H1 (cell line): Measurements from ENCODE around the gene GABRG3. TPM values are rescaled to one million over a fixed set of nuclear protein-coding genes. Genes with fewer than 3 reads are reported as not detected.

Experiments
- CTCF ChIA-PET: fragments of 300-600 bp; sonication (Branson Sonifier 250); formaldehyde crosslinking; loops from one replicate; lab custom pipeline; 2021; ENCODE audit not compliant: partially characterized antibody; lab: Charles Lee
- POLR2A ChIA-PET: fragments of 300-600 bp; sonication (Branson Sonifier 250); formaldehyde crosslinking; loops from one replicate; lab custom pipeline; 2021; ENCODE audit warnings: inconsistent platforms; ENCODE audit not compliant: partially characterized antibody; lab: Charles Lee
- DNase-seq, 2 experiments: peaks; one replicate each; pipeline versions ENCODE4 v3.0.0 to v3.0.0-alpha.2; 2010 to 2022; ENCODE audit warnings: low spot score in 2 of 2, low read depth in 1 of 2, mixed read lengths in 1 of 2
- FAIRE-seq: peaks from 2 replicates; lab custom pipeline; 2011; peaks lifted over from hg19 to GRCh38; lab: Jason Lieb, UNC
- H2AFZ ChIP-seq: 2 replicates; pipeline ENCODE4 v1.8.1; 2012; ENCODE audit warnings: low read length, inconsistent platforms
- H2AK5ac ChIP-seq: 2 replicates; pipeline ENCODE4 v1.6.1; 2013; ENCODE audit warnings: low read depth, low read length
- H2BK120ac ChIP-seq: replicated peaks from 2 replicates; pipeline ENCODE3; 2013; ENCODE audit warnings: low read depth, low read length, inconsistent platforms
- H2BK12ac ChIP-seq: 2 replicates; pipeline ENCODE4 v1.6.1; 2013; ENCODE audit warnings: low read depth, low read length
- H2BK15ac ChIP-seq: 2 replicates; pipeline ENCODE4 v1.6.1; 2013; ENCODE audit warnings: low read length
- H2BK20ac ChIP-seq: 2 replicates; pipeline ENCODE4 v1.6.1; 2013; ENCODE audit warnings: low read length
- H2BK5ac ChIP-seq: 2 replicates; pipeline ENCODE4 v1.6.1; 2013; ENCODE audit warnings: low read depth, low read length
- H3K14ac ChIP-seq: 2 replicates; pipeline ENCODE4 v1.6.1; 2013; ENCODE audit warnings: inconsistent platforms; ENCODE audit not compliant: insufficient read length
- H3K18ac ChIP-seq: 2 replicates; pipeline ENCODE4 v1.6.1; 2013; ENCODE audit warnings: low read length; ENCODE audit errors: extremely low read depth
- H3K23ac ChIP-seq: 2 replicates; pipeline ENCODE4 v1.6.1; 2013; ENCODE audit warnings: inconsistent platforms; ENCODE audit not compliant: insufficient read length
- H3K23me2 ChIP-seq: 2 replicates; pipeline ENCODE4 v1.6.1; 2013; ENCODE audit warnings: low read depth, low read length
- H3K27ac ChIP-seq: 2 replicates; pipeline ENCODE4 v1.6.1; 2011; ENCODE audit warnings: low read depth, low read length, inconsistent platforms
- H3K27me3 ChIP-seq, 4 experiments: replicated peaks in 1 of 4; 1 replicate in 1 of 4; 2 replicates in 3 of 4; pipeline versions ENCODE4 v1.6.1 to v1.8.1; 2011 to 2013; ENCODE audit warnings: low read length in 3 of 4, mild to moderate bottlenecking in 3 of 4, inconsistent platforms in 2 of 4, mixed read lengths in 2 of 4, moderate library complexity in 1 of 4; ENCODE audit not compliant: control insufficient read depth in 3 of 4, insufficient read depth in 3 of 4; ENCODE audit errors: extremely low read depth in 1 of 4
- H3K36me3 ChIP-seq, 4 experiments: 2 replicates each; pipeline versions ENCODE4 v1.6.1 to v1.8.1; 2011 to 2013; ENCODE audit warnings: mild to moderate bottlenecking in 4 of 4, low read length in 3 of 4, moderate library complexity in 2 of 4, control low read depth in 1 of 4, inconsistent platforms in 1 of 4; ENCODE audit not compliant: insufficient read depth in 4 of 4, control insufficient read depth in 2 of 4
- H3K4ac ChIP-seq: replicated peaks from 2 replicates; pipeline ENCODE3; 2013; ENCODE audit warnings: low read length, low read depth, mixed read lengths, inconsistent platforms; ENCODE audit not compliant: insufficient read length
- H3K4me1 ChIP-seq, 4 experiments: replicated peaks in 1 of 4; 1 replicate in 1 of 4; 2 replicates in 3 of 4; pipeline versions ENCODE4 v1.6.1 to v1.8.1; 2011 to 2013; ENCODE audit warnings: low read length in 3 of 4, inconsistent platforms in 2 of 4, mixed read lengths in 1 of 4; ENCODE audit not compliant: insufficient read depth in 4 of 4, control insufficient read depth in 3 of 4
- H3K4me2 ChIP-seq, 2 experiments: 2 replicates each; pipeline versions ENCODE4 v1.6.1 to v1.8.1; 2011 to 2013; ENCODE audit warnings: low read depth in 2 of 2, low read length in 2 of 2, control low read depth in 1 of 2, inconsistent platforms in 1 of 2, mild to moderate bottlenecking in 1 of 2; ENCODE audit not compliant: insufficient read depth in 1 of 2
- H3K4me3 ChIP-seq, 4 experiments: fragments of 200-600, 300-600 bp in 1 of 4; sonication (generic), shearing (Covaris generic), sonication (Bioruptor Twin) in 1 of 4; 2 replicates each; pipeline versions ENCODE4 v1.5.1 to v1.8.1; 2011 to 2016; ENCODE audit warnings: low read length in 4 of 4, low read depth in 3 of 4, control low read depth in 2 of 4, inconsistent platforms in 2 of 4, mild to moderate bottlenecking in 2 of 4, mixed read lengths in 1 of 4, moderate library complexity in 1 of 4; ENCODE audit not compliant: insufficient read depth in 2 of 4; ENCODE audit errors: extremely low read depth in 1 of 4
- H3K56ac ChIP-seq: replicated peaks from 2 replicates; pipeline ENCODE3; 2013; ENCODE audit warnings: low read depth, mild to moderate bottlenecking, mixed read lengths, low read length, inconsistent platforms; ENCODE audit not compliant: insufficient read length
- H3K79me1 ChIP-seq: 2 replicates; pipeline ENCODE4 v1.6.1; 2013; ENCODE audit warnings: low read depth, low read length, control low read depth
- H3K79me2 ChIP-seq, 2 experiments: 2 replicates each; pipeline versions ENCODE4 v1.6.1 to v1.8.1; 2012 to 2013; ENCODE audit warnings: low read length in 2 of 2, mild to moderate bottlenecking in 2 of 2, inconsistent platforms in 1 of 2; ENCODE audit not compliant: insufficient read depth in 2 of 2, control insufficient read depth in 1 of 2
- H3K9ac ChIP-seq, 4 experiments: replicated peaks in 1 of 4; 1 replicate in 1 of 4; 2 replicates in 3 of 4; pipeline versions ENCODE4 v1.6.1 to v1.8.1; 2011 to 2013; ENCODE audit warnings: low read depth in 3 of 4, low read length in 3 of 4, control low read depth in 2 of 4, mild to moderate bottlenecking in 2 of 4, moderate library complexity in 2 of 4, inconsistent platforms in 1 of 4; ENCODE audit errors: extremely low read depth in 1 of 4
- H3K9me3 ChIP-seq, 2 experiments: 2 replicates each; pipeline versions ENCODE4 v1.6.1 to v1.8.1; 2012 to 2013; ENCODE audit warnings: mild to moderate bottlenecking in 2 of 2, moderate library complexity in 2 of 2, control low read depth in 1 of 2, inconsistent platforms in 1 of 2, low read depth in 1 of 2, low read length in 1 of 2, mixed read lengths in 1 of 2; ENCODE audit not compliant: insufficient read depth in 2 of 2
- H4K20me1 ChIP-seq, 2 experiments: replicated peaks in 1 of 2; 2 replicates each; pipeline versions ENCODE3 to v1.8.1; 2011 to 2013; ENCODE audit warnings: inconsistent platforms in 2 of 2, low read length in 2 of 2, mild to moderate bottlenecking in 1 of 2; ENCODE audit not compliant: insufficient read depth in 2 of 2, control insufficient read depth in 1 of 2
- H4K5ac ChIP-seq: 2 replicates; pipeline ENCODE4 v1.6.1; 2013; ENCODE audit warnings: low read length, low read depth, mixed read lengths, inconsistent platforms; ENCODE audit not compliant: insufficient read length
- H4K8ac ChIP-seq: 2 replicates; pipeline ENCODE4 v1.8.0; 2013; ENCODE audit warnings: mild to moderate bottlenecking, moderate library complexity, low read length, inconsistent platforms; ENCODE audit not compliant: insufficient read depth; ENCODE audit errors: extremely low read depth
- H4K91ac ChIP-seq: replicated peaks from 2 replicates; pipeline ENCODE3; 2013; ENCODE audit warnings: low read length, mixed read lengths, inconsistent platforms; ENCODE audit not compliant: insufficient read length
- BCL11A ChIP-seq, 2 experiments: IDR thresholded peaks; one replicate each; pipeline ENCODE4 v1.6.1; 2011; ENCODE audit warnings: low read depth in 2 of 2, low read length in 2 of 2, mild to moderate bottlenecking in 2 of 2
- CBX8 ChIP-seq: fragments of 300-800, 300-1000 bp; sonication (generic); IDR thresholded peaks from 2 replicates; pipeline ENCODE4 v1.7.1; 2016; ENCODE audit warnings: low read depth, low read length, borderline replicate concordance
- CTBP2 ChIP-seq: IDR thresholded peaks from 2 replicates; pipeline ENCODE4 v1.7.0; 2011; ENCODE audit warnings: borderline replicate concordance, mild to moderate bottlenecking, moderate library complexity, mixed read lengths, low read length; ENCODE audit not compliant: insufficient read depth, insufficient read length
- EGR1 ChIP-seq: IDR thresholded peaks from 2 replicates; pipeline ENCODE4 v1.6.1; 2011; ENCODE audit warnings: low read depth, low read length, borderline replicate concordance
- JUN ChIP-seq: IDR thresholded peaks from 2 replicates; pipeline ENCODE4 v1.6.1; 2011; ENCODE audit warnings: low read depth, mild to moderate bottlenecking, improper control_type of control experiment, low read length
- NANOG ChIP-seq: IDR thresholded peaks from 2 replicates; pipeline ENCODE4 v1.6.1; 2011; ENCODE audit warnings: low read length, low read depth, mild to moderate bottlenecking, inconsistent platforms; ENCODE audit not compliant: insufficient read depth, poor library complexity, severe bottlenecking
- POLR2A ChIP-seq, 2 experiments: IDR thresholded peaks; 1 replicate in 1 of 2; 2 replicates in 1 of 2; pipeline ENCODE4 v1.6.1; 2011; ENCODE audit warnings: low read depth in 2 of 2, low read length in 2 of 2, mild to moderate bottlenecking in 2 of 2; ENCODE audit errors: control extremely low read depth in 1 of 2
- POLR2AphosphoS5 ChIP-seq: IDR thresholded peaks from 2 replicates; pipeline ENCODE4 v1.6.1; 2011; ENCODE audit warnings: low read depth, low read length
- RNF2 ChIP-seq: fragments of 200-900, 300-1000 bp; sonication (generic); IDR thresholded peaks from 2 replicates; pipeline ENCODE4 v1.7.1; 2016; ENCODE audit warnings: borderline replicate concordance, low read depth, mild to moderate bottlenecking, antibody characterized with exemption, low read length; ENCODE audit not compliant: poor library complexity, severe bottlenecking; ENCODE audit errors: missing control alignments
- SIN3A ChIP-seq, 2 experiments: IDR thresholded peaks in 1 of 2; conservative IDR thresholded peaks in 1 of 2; 2 replicates each; pipeline ENCODE4 v1.6.1; 2011 to 2012; ENCODE audit warnings: low read length in 2 of 2, improper control_type of control experiment in 1 of 2, low read depth in 1 of 2, mild to moderate bottlenecking in 1 of 2
- SP1 ChIP-seq: IDR thresholded peaks from 2 replicates; pipeline ENCODE4 v1.6.1; 2011; ENCODE audit warnings: low read depth, low read length
- TAF7 ChIP-seq: optimal IDR thresholded peaks from 2 replicates; pipeline ENCODE3; 2011; ENCODE audit warnings: low read depth, mild to moderate bottlenecking, inconsistent platforms, low read length, moderate library complexity, borderline replicate concordance
- ZNF274 ChIP-seq: IDR thresholded peaks from 2 replicates; pipeline ENCODE4 v1.7.0; 2012; ENCODE audit warnings: low read length, borderline replicate concordance; ENCODE audit errors: extremely low read depth
- WGBS, 2 experiments: shearing (Covaris generic) in 1 of 2; methylation state at CpG; one replicate each; pipeline versions ENCODE4 v1.1.6 to v1.1.7; 2013 to 2015; ENCODE audit warnings: low lambda C conversion rate in 2 of 2, mixed read lengths in 2 of 2, inconsistent platforms in 1 of 2, low coverage in 1 of 2, missing lambda C conversion rate in 1 of 2; ENCODE audit not compliant: insufficient replicate concordance in 2 of 2, insufficient coverage in 1 of 2, insufficient read length in 1 of 2; ENCODE audit errors: extremely low coverage in 1 of 2, missing lambda C conversion rate in 1 of 2; 5-methylcytosine and 5-hydroxymethylcytosine counted together
- polyA plus RNA-seq, 7 experiments: library from polyadenylated mRNA; depleted of rRNA in 3 of 7; stranded (reverse) in 5 of 7; unstranded in 2 of 7; fragments of >200 nt in 5 of 7; fragments of 200-250 nt in 2 of 7; gene quantifications; 1 replicate in 5 of 7; 2 replicates in 1 of 7; 4 replicates in 1 of 7; pipeline versions ENCODE4 v1.2.1 to v1.2.3, GENCODE V29; 2011 to 2013; ENCODE audit warnings: missing spikeins in 2 of 7, mixed read lengths in 2 of 7
- total RNA-seq: library from RNA; stranded (reverse); fragmentation: NEBNext Ultra II Directional; extraction: Animal tissue kit (Norgen Biotek cat#: 25700); gene quantifications from 2 replicates; pipeline ENCODE4 v1.2.1, GENCODE V29; 2021

Gene GABRG3
- total and polyA plus RNA-seq, 2 of the 8 experiments (the other 6 are each of a cell fraction or from before 2014, with no cell fraction given), result 0.17 to 0.80 TPM

GRCh38 chr15:27223179-27223578 lies 252.2 kb downstream of the GABRG3 start:
- no peak overlapping the region for H3K56ac ChIP-seq
- FAIRE-seq, result no peak
- H2AK5ac ChIP-seq, result no peak overlapping the region
- H3K23me2 ChIP-seq, result no peaks in the 10 kb centered on the region
- ChIA-PET CTCF (no interaction called here), POLR2A (no interaction called here)
- H4K20me1 ChIP-seq, result no peaks in the 10 kb centered on the region
- H3K79me2 ChIP-seq, result no peaks in the 10 kb centered on the region
- no peak overlapping the region for H4K91ac ChIP-seq
- H2BK20ac ChIP-seq, result no peak overlapping the region
- H3K27ac ChIP-seq, result no peak overlapping the region
- H3K36me3 ChIP-seq, result no peaks in the 10 kb centered on the region
- no peak overlapping the region for H3K4me3 ChIP-seq
- H2AFZ ChIP-seq, result no peak overlapping the region
- H2BK120ac ChIP-seq, result no peak overlapping the region
- H3K4me2 ChIP-seq, result no peak overlapping the region
- no peak overlapping the region for H3K4ac ChIP-seq
- H4K5ac ChIP-seq, result no peak overlapping the region
- H2BK15ac ChIP-seq, result no peak overlapping the region
- H3K18ac ChIP-seq, result no peak overlapping the region
- H3K14ac ChIP-seq, result no peak overlapping the region
- H4K8ac ChIP-seq, result no peak overlapping the region
- no peak for DNase-seq
- WGBS, 2 experiments, result 88% methylated on average over 2 of the region's 2 CpGs; no CpG with 5 or more reads in 1 of the 2 experiments
- no peaks in the 10 kb centered on the region for H3K9me3 ChIP-seq
- no peaks in the 10 kb centered on the region for H3K79me1 ChIP-seq
- no peak overlapping the region for H3K23ac ChIP-seq
- H2BK5ac ChIP-seq, result no peak overlapping the region
- no peaks in the 10 kb centered on the region for H3K4me1 ChIP-seq
- no peaks in the 10 kb centered on the region for H3K27me3 ChIP-seq
- no peak overlapping the region for H2BK12ac ChIP-seq
- H3K9ac ChIP-seq, result no peak overlapping the region
- no peak for TF ChIP-seq TAF7
- TF ChIP-seq SP1, result no peak
- no peak for TF ChIP-seq SIN3A (conservative IDR thresholded peaks at IDR 0.05 in 1 of 2, IDR thresholded peaks at IDR 0.05 in 1 of 2; ENCODE audit: low read depth in 1 of 2, low read length in 2 of 2)
- TF ChIP-seq POLR2A (IDR thresholded peaks at IDR 0.05; ENCODE audit: control extremely low read depth in 1 of 2, low read depth in 2 of 2, low read length in 2 of 2), result no peak
- TF ChIP-seq EGR1, result no peak
- no peak for TF ChIP-seq NANOG
- TF ChIP-seq CTBP2, result no peak
- no peak for TF ChIP-seq ZNF274
- TF ChIP-seq POLR2AphosphoS5, result no peak
- TF ChIP-seq BCL11A (IDR thresholded peaks at IDR 0.05; ENCODE audit: low read depth in 2 of 2, low read length in 2 of 2), result no peak
- TF ChIP-seq CBX8, result no peak
- no peak for TF ChIP-seq JUN
- no peak for TF ChIP-seq RNF2
